ENCODE measurements around the gene KCNG4. TPM values are rescaled to one million over a fixed set of nuclear protein-coding genes. Genes with fewer than 3 reads are reported as not detected.

The KCNG4 gene
- total and polyA plus RNA-seq, 2 of the 8 experiments (the other 6 are each of a cell fraction or from before 2014, with no cell fraction given): not detected

DNA sequence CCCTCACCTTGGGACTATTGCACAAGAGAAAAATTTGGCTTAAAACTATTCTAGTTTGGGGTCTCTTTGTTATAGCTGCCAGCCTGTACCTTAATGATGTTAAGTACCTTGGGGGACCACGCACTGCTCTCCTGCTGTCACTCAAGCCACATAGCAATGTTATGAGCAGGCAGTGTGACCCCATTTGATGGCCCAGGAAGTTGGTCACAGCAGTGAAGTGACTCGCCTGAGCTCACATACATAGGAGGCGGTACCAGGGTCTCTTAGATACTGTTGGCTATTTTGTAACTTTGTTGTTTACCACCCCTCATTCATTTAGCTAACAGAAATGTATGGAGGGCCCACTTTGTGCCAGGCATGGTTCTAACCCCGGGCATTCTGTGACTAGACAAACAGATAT lies 16.4 kb downstream of the KCNG4 start:
- Histone ChIP-seq H2BK20ac (ENCODE audit: low read length) (no peak overlapping the region), H3K4me2 (ENCODE audit: insufficient read depth in 1 of 2, low read depth in 2 of 2, low read length in 2 of 2) (no peak overlapping the region), H4K5ac (ENCODE audit: insufficient read length, low read depth, low read length) (no peak overlapping the region), H2AK5ac (ENCODE audit: low read depth, low read length) (no peak overlapping the region), H3K23me2 (ENCODE audit: low read depth, low read length) (no peaks in the 10 kb centered on the region), H3K9ac (replicated peaks in 1 of 4; ENCODE audit: extremely low read depth in 1 of 4, low read depth in 3 of 4, low read length in 3 of 4) (no peak overlapping the region), H3K79me1 (ENCODE audit: low read depth, low read length) (no peaks in the 10 kb centered on the region), H3K4me1 (replicated peaks in 1 of 4; ENCODE audit: control insufficient read depth in 3 of 4, insufficient read depth in 4 of 4, low read length in 3 of 4) (peaks cover 0 to 8% (median 6%) of the 10 kb centered on the region in 4 experiments; a peak in 6 of 7 replicates), H3K23ac (ENCODE audit: insufficient read length) (no peak overlapping the region), H2BK15ac (ENCODE audit: low read length) (no peak overlapping the region), H3K9me3 (ENCODE audit: insufficient read depth in 2 of 2, low read depth in 1 of 2, low read length in 1 of 2) (no peaks in the 10 kb centered on the region), H3K18ac (ENCODE audit: extremely low read depth, low read length) (no peak overlapping the region), H4K8ac (ENCODE audit: extremely low read depth, insufficient read depth, low read length) (no peak overlapping the region; the same call in 1 of the 2 replicates), H2AFZ (ENCODE audit: low read length) (no peak overlapping the region), H3K14ac (ENCODE audit: insufficient read length) (no peak overlapping the region), H3K56ac (replicated peaks; ENCODE audit: insufficient read length, low read depth, low read length) (no peak overlapping the region), H3K27me3 (replicated peaks in 1 of 4; ENCODE audit: control insufficient read depth in 3 of 4, extremely low read depth in 1 of 4, insufficient read depth in 3 of 4, low read length in 3 of 4) (no peaks in the 10 kb centered on the region), H3K79me2 (ENCODE audit: control insufficient read depth in 1 of 2, insufficient read depth in 2 of 2, low read length in 2 of 2) (no peaks in the 10 kb centered on the region), H2BK120ac (replicated peaks; ENCODE audit: low read depth, low read length) (no peak overlapping the region), H4K20me1 (replicated peaks in 1 of 2; ENCODE audit: control insufficient read depth in 1 of 2, insufficient read depth in 2 of 2, low read length in 2 of 2) (no peaks in the 10 kb centered on the region), H3K27ac (ENCODE audit: low read depth, low read length) (no peak overlapping the region), H2BK12ac (ENCODE audit: low read depth, low read length) (no peak overlapping the region), H3K4me3 (ENCODE audit: extremely low read depth in 1 of 4, insufficient read depth in 2 of 4, low read depth in 3 of 4, low read length in 4 of 4) (no peak overlapping the region), H3K36me3 (ENCODE audit: control insufficient read depth in 2 of 4, insufficient read depth in 4 of 4, low read length in 3 of 4) (no peaks in the 10 kb centered on the region), H3K4ac (replicated peaks; ENCODE audit: insufficient read length, low read depth, low read length) (no peak overlapping the region), H2BK5ac (ENCODE audit: low read depth, low read length) (no peak overlapping the region), H4K91ac (replicated peaks; ENCODE audit: insufficient read length, low read length) (no peak overlapping the region)
- FAIRE-seq (no peak), DNase-seq (ENCODE audit: low read depth in 1 of 2, low spot score in 2 of 2) (no peak)
- 85% methylated on average over 4 of the region's 4 CpGs; no CpG with 5 or more reads in 1 of the 2 experiments for WGBS, 2 experiments (ENCODE audit: extremely low coverage in 1 of 2, insufficient coverage in 1 of 2, insufficient read length in 1 of 2, insufficient replicate concordance in 2 of 2, low coverage in 1 of 2, low lambda C conversion rate in 2 of 2, missing lambda C conversion rate in 1 of 2)
- CTCF ChIA-PET (ENCODE audit: partially characterized antibody): interaction anchor here (2.0 kb wide), 1 partner anchor 155 kb away, joined by 4 read pairs; no protein-coding TSS in a partner anchor
- POLR2A ChIA-PET (ENCODE audit: partially characterized antibody): no interaction called here

Measured in H1 (cell line).